K562 (cell line): ENCODE data around the gene UTP14C.

ENCODE experiments used
- BRCA1 ChIP-seq, 2 experiments: fragments of 450-650 bp in 1 of 2; sonication (generic) in 1 of 2; formaldehyde crosslinking in 1 of 2; IDR thresholded peaks; 2 replicates each; pipeline versions ENCODE4 v1.5.0 to v1.6.1; 2017 to 2020; ENCODE audit warnings: mild to moderate bottlenecking in 1 of 2, missing genetic modification reagents in 1 of 2
- CBX5 ChIP-seq: IDR thresholded peaks from 2 replicates; pipeline ENCODE4 v1.6.1; 2014; ENCODE audit warnings: low read depth, borderline replicate concordance
- FOXO4 ChIP-seq: fragments of 450-650 bp; formaldehyde crosslinking; IDR thresholded peaks from 2 replicates; pipeline ENCODE4 v1.4.0; 2020; ENCODE audit warnings: mild to moderate bottlenecking, moderate library complexity
- POLR2AphosphoS5 ChIP-seq: IDR thresholded peaks from 2 replicates; pipeline ENCODE4 v1.6.1; 2011; ENCODE audit warnings: mild to moderate bottlenecking, low read depth, low read length, moderate library complexity; ENCODE audit not compliant: control insufficient read depth, insufficient read depth
- SMAD3 ChIP-seq: fragments of 450-650 bp; formaldehyde crosslinking; conservative IDR thresholded peaks from 2 replicates; pipeline ENCODE4 v1.4.0; 2020; ENCODE audit warnings: mild to moderate bottlenecking
- TEAD1 ChIP-seq, 2 experiments: fragments of 450-650 bp in 1 of 2; sonication (generic) in 1 of 2; formaldehyde crosslinking; IDR thresholded peaks; 2 replicates each; pipeline versions ENCODE4 v1.4.0 to v1.8.0; 2020 to 2022; ENCODE audit warnings: mild to moderate bottlenecking in 2 of 2, missing genetic modification reagents in 1 of 2
- USF2 ChIP-seq: sonication (generic); formaldehyde crosslinking; IDR thresholded peaks from 2 replicates; pipeline ENCODE4 v1.5.0; 2020; ENCODE audit warnings: missing genetic modification reagents
- TF ChIP-seq, protein P1 (sequence below), 3 experiments: IDR thresholded peaks in 2 of 3; conservative IDR thresholded peaks in 1 of 3; 2 replicates each; pipeline ENCODE4 v1.5.1; 2011 to 2012; ENCODE audit warnings: low read length in 3 of 3, mild to moderate bottlenecking in 3 of 3, control low read depth in 2 of 3, improper control_type of control experiment in 1 of 3, inconsistent platforms in 1 of 3, low read depth in 1 of 3, mixed read lengths in 1 of 3, moderate library complexity in 1 of 3; ENCODE audit not compliant: insufficient read depth in 2 of 3

GRCh38 chr13:52001120-52001731 lies 23.3 kb upstream of the UTP14C start:
- no peak for TF ChIP-seq FOXO4 (CRISPR knock-in tag)
- TF ChIP-seq CBX5, result no peak
- TF ChIP-seq TEAD1 (CRISPR knock-in tag; IDR thresholded peaks at IDR 0.05), result no peak
- TF ChIP-seq, protein P1, sequence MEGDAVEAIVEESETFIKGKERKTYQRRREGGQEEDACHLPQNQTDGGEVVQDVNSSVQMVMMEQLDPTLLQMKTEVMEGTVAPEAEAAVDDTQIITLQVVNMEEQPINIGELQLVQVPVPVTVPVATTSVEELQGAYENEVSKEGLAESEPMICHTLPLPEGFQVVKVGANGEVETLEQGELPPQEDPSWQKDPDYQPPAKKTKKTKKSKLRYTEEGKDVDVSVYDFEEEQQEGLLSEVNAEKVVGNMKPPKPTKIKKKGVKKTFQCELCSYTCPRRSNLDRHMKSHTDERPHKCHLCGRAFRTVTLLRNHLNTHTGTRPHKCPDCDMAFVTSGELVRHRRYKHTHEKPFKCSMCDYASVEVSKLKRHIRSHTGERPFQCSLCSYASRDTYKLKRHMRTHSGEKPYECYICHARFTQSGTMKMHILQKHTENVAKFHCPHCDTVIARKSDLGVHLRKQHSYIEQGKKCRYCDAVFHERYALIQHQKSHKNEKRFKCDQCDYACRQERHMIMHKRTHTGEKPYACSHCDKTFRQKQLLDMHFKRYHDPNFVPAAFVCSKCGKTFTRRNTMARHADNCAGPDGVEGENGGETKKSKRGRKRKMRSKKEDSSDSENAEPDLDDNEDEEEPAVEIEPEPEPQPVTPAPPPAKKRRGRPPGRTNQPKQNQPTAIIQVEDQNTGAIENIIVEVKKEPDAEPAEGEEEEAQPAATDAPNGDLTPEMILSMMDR (IDR thresholded peaks at IDR 0.05 in 2 of 3, conservative IDR thresholded peaks at IDR 0.05 in 1 of 3; ENCODE audit: insufficient read depth in 2 of 3, low read depth in 1 of 3, low read length in 3 of 3), result peak; percentile 36 to 67 (median 53); a peak in 4 of 6 replicates
- TF ChIP-seq SMAD3 (CRISPR knock-in tag), result no peak
- TF ChIP-seq USF2, result no peak
- TF ChIP-seq POLR2AphosphoS5, result no peak
- TF ChIP-seq BRCA1 (IDR thresholded peaks at IDR 0.05), result no peak
- TF ChIP-seq BRCA1 (CRISPR knock-in tag; IDR thresholded peaks at IDR 0.05), result no peak
